Testis (tissue), 3 donors: Measurements from ENCODE around the gene PIP5K1B. TPM values are rescaled to one million over a fixed set of nuclear protein-coding genes. Genes with fewer than 3 reads are reported as not detected.

ENCODE experiments used
- DNase-seq: peaks from one replicate; pipeline ENCODE4 v3.0.0-alpha.2; 2019
- H3K27ac ChIP-seq, 2 donors: fragments of 200-600 bp; sonication (generic); one replicate each; pipeline ENCODE4 v1.5.1; 2019
- H3K27me3 ChIP-seq: fragments of 200-600 bp; sonication (generic); one replicate; pipeline ENCODE4 v1.5.1; 2019
- H3K36me3 ChIP-seq: fragments of 200-600 bp; sonication (generic); one replicate; pipeline ENCODE4 v1.5.1; 2017; ENCODE audit warnings: low read depth; ENCODE audit errors: missing control alignments
- H3K4me1 ChIP-seq: fragments of 200-600 bp; sonication (generic); one replicate; pipeline ENCODE4 v1.5.1; 2019
- H3K4me3 ChIP-seq, 2 donors: fragments of 200-600 bp; sonication (generic); one replicate each; pipeline ENCODE4 v1.5.1; 2017 to 2019
- H3K9me3 ChIP-seq: fragments of 200-600 bp; sonication (generic); one replicate; pipeline ENCODE4 v1.5.1; 2017
- POLR2A ChIP-seq: fragments of 450-650 bp; IDR thresholded peaks from one replicate; pipeline ENCODE4 v1.6.1; 2017; ENCODE audit warnings: antibody characterized with exemption, mild to moderate bottlenecking, moderate library complexity
- WGBS, 2 donors: methylation state at CpG; one replicate each; pipeline ENCODE4 v1.1.5; 2018; 5-methylcytosine and 5-hydroxymethylcytosine counted together
- intact Hi-C: fragments of 100-400 bp; cut with DNase I; formaldehyde crosslinking; loops from one replicate; pipeline ENCODE4 v1.15.1; 2023; ENCODE audit warnings: low total_unique reads
- polyA plus RNA-seq: library from polyadenylated mRNA; stranded (reverse); fragments of 350-450 nt; fragmentation: Illumina TruSeq; extraction: RNeasy Lipid Tissue Mini Kit (QIAGEN cat#74804); gene quantifications from one replicate; pipeline ENCODE4 v1.2.3, GENCODE V29; 2014; ENCODE audit warnings: low read depth, low replicate concordance; ENCODE audit not compliant: insufficient read depth
- total RNA-seq, 2 donors: library from RNA; depleted of rRNA; stranded (reverse); fragments of >200 nt; gene quantifications; one replicate each; pipeline ENCODE4 v1.2.3, GENCODE V29; 2016
- TF ChIP-seq, protein P1 (sequence below), 3 experiments: fragments of 450-650 bp in 2 of 3; fragments of 200-600 bp in 1 of 3; sonication (generic) in 1 of 3; IDR thresholded peaks; one replicate each; pipeline ENCODE4 v1.5.1; 2016 to 2019; ENCODE audit warnings: antibody characterized with exemption in 3 of 3, mild to moderate bottlenecking in 2 of 3, moderate library complexity in 1 of 3

Gene PIP5K1B
- total and polyA plus RNA-seq, 3 donors from 2014 or later, result 53.6 to 70.5 (median 66.9) TPM

DNA sequence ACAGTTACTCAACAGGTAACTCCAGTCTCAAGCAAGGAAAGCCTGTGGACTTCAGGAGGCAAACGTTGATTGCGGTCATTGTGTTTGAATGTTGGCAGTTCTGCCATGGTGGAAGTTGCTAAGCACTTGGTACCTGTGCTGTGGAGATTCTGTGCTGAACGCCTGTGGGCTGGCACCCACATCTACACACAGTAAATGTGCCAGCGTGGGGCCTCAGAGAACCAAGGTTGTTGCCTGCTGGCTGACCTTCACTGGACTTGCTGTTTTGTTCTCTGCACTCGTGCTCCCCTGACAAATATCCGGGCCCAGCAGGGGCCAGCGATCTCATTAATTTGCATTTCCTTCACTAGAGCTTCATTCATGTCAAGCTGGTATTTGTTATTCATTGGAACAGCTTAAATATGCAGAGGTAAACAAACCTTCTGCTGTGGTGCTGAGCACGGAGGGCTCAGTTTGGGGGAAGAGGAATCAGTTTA is 167.0 kb downstream of the PIP5K1B start:
- Histone ChIP-seq H3K4me3 (no peak overlapping the region), H3K36me3 (no peaks in the 10 kb centered on the region), H3K27ac (peak overlapping the region in 1 of 2 donors; percentile 22), H3K9me3 (no peaks in the 10 kb centered on the region), H3K4me1 (peaks cover 14% of the 10 kb centered on the region), H3K27me3 (no peaks in the 10 kb centered on the region)
- no peak for TF ChIP-seq POLR2A
- TF ChIP-seq, protein P1, sequence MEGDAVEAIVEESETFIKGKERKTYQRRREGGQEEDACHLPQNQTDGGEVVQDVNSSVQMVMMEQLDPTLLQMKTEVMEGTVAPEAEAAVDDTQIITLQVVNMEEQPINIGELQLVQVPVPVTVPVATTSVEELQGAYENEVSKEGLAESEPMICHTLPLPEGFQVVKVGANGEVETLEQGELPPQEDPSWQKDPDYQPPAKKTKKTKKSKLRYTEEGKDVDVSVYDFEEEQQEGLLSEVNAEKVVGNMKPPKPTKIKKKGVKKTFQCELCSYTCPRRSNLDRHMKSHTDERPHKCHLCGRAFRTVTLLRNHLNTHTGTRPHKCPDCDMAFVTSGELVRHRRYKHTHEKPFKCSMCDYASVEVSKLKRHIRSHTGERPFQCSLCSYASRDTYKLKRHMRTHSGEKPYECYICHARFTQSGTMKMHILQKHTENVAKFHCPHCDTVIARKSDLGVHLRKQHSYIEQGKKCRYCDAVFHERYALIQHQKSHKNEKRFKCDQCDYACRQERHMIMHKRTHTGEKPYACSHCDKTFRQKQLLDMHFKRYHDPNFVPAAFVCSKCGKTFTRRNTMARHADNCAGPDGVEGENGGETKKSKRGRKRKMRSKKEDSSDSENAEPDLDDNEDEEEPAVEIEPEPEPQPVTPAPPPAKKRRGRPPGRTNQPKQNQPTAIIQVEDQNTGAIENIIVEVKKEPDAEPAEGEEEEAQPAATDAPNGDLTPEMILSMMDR (IDR thresholded peaks at IDR 0.05), result no peak
- intact Hi-C loops, result no loop called here
- whole genome bisulfite sequencing, 2 donors, result 45 to 47% methylated on average over 6 to 8 of the region's 8 CpGs
- peak; percentile 60 for DNase-seq

- WGBS, 2 donors, result 87 to 93% methylated on average over 6 of the region's 6 CpGs
- intact Hi-C loops, result no loop called here
Measured at GRCh38 chr9:68873179-68873578, 168.1 kb downstream of the PIP5K1B start.

DNA sequence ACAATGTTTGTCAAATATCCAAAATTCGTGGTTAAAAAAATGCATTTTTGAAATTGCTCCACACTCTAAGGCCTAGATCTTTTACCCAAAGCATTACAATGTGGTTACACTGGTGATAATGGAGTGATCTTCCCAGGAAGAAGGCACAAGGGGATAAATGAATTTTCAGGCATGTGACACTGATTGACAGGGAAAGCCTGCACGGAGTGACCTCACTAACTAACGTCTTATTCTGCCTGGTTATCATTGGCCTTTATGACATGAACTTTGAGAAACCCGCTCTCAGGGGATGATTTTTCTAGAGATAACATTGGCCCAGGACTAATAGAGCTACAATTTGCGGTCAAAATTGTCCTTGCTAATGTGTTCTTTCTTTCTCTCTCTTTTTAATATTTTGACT is 171.2 kb downstream of the PIP5K1B start:
- no peak for TF ChIP-seq POLR2A
- TF ChIP-seq, protein P1 (IDR thresholded peaks at IDR 0.05), result no peak
- intact Hi-C loops, result no loop called here
- H3K36me3 ChIP-seq, result no peaks in the 10 kb centered on the region
- no peaks in the 10 kb centered on the region for H3K9me3 ChIP-seq
- 68 to 80% methylated on average over 5 of the region's 5 CpGs for WGBS, 2 donors
- DNase-seq, result no peak
- no peaks in the 10 kb centered on the region for H3K27me3 ChIP-seq
- no peak overlapping the region for H3K4me3 ChIP-seq
- H3K4me1 ChIP-seq, result peaks cover 18% of the 10 kb centered on the region
- no peak overlapping the region for H3K27ac ChIP-seq

More at GRCh38 chr9:68873179-68873578, 168.1 kb downstream of the PIP5K1B start:
- TF ChIP-seq POLR2A, result no peak
- TF ChIP-seq, protein P1 (IDR thresholded peaks at IDR 0.05), result no peak
- Histone ChIP-seq H3K27ac (no peak overlapping the region), H3K4me1 (peaks cover 18% of the 10 kb centered on the region), H3K9me3 (no peaks in the 10 kb centered on the region), H3K4me3 (no peak overlapping the region), H3K27me3 (no peaks in the 10 kb centered on the region), H3K36me3 (no peaks in the 10 kb centered on the region)
- no peak for DNase-seq

DNA sequence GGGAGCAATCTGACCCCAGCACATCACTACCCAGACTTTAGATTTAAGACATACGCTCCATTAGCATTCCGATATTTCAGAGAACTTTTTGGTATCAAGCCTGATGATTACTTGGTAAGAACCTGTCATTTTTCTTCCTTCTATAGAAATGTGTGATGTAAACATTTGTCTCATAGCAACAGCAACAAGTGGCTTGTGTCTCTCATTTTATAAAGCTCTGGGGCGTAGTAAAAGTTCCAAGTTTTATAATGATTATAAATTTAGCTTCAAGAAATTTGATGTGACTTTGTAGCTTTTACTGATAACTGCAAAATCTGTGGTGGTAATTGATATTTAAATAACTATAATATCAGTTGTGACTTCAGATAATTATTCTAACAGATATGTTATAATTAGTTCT is 171.6 kb downstream of the PIP5K1B start:
- no peak for DNase-seq
- Histone ChIP-seq H3K4me3 (no peak overlapping the region), H3K4me1 (peaks cover 14% of the 10 kb centered on the region), H3K27ac (peak overlapping the region in 1 of 2 donors; percentile 51), H3K27me3 (no peaks in the 10 kb centered on the region), H3K9me3 (no peaks in the 10 kb centered on the region), H3K36me3 (no peaks in the 10 kb centered on the region)
- 57 to 61% methylated on average over 3 of the region's 3 CpGs for WGBS, 2 donors
- TF ChIP-seq, protein P1 (IDR thresholded peaks at IDR 0.05), result no peak
- TF ChIP-seq POLR2A, result no peak
- intact Hi-C loops, result no loop called here

- Histone ChIP-seq H3K27ac (peak overlapping the region in 1 of 2 donors; percentile 51), H3K4me3 (no peak overlapping the region), H3K9me3 (no peaks in the 10 kb centered on the region), H3K27me3 (no peaks in the 10 kb centered on the region), H3K4me1 (peaks cover 9% of the 10 kb centered on the region), H3K36me3 (no peaks in the 10 kb centered on the region)
- TF ChIP-seq, protein P1 (IDR thresholded peaks at IDR 0.05), result no peak
- no peak for TF ChIP-seq POLR2A
- no peak for DNase-seq
- intact Hi-C loops, result no loop called here
Measured at GRCh38 chr9:68877219-68877618, 172.2 kb downstream of the PIP5K1B start.
